Neuronal stem cell (in vitro differentiated cells): ENCODE measurements around the gene BSCL2. TPM values are rescaled to one million over a fixed set of nuclear protein-coding genes. Genes with fewer than 3 reads are reported as not detected.

Source experiments
- DNase-seq: peaks from one replicate; pipeline ENCODE4 v3.0.0-alpha.2; 2013; ENCODE audit warnings: low spot score
- H2AFZ ChIP-seq: one replicate; pipeline ENCODE4 v1.6.1; 2013; ENCODE audit warnings: mild to moderate bottlenecking, low read length, inconsistent platforms
- H2AK5ac ChIP-seq: 2 replicates; pipeline ENCODE4 v1.6.1; 2013; ENCODE audit warnings: low read depth, mild to moderate bottlenecking, inconsistent platforms, low read length, moderate library complexity, mixed read lengths
- H2BK120ac ChIP-seq: 2 replicates; pipeline ENCODE4 v1.6.1; 2013; ENCODE audit warnings: low read depth, mild to moderate bottlenecking, inconsistent platforms, low read length, moderate library complexity, mixed read lengths
- H2BK12ac ChIP-seq: one replicate; pipeline ENCODE4 v1.6.1; 2013; ENCODE audit warnings: low read length, inconsistent platforms
- H2BK15ac ChIP-seq: 2 replicates; pipeline ENCODE4 v1.6.1; 2013; ENCODE audit warnings: mild to moderate bottlenecking, low read length, inconsistent platforms, mixed read lengths
- H2BK5ac ChIP-seq: one replicate; pipeline ENCODE4 v1.6.1; 2013; ENCODE audit warnings: inconsistent platforms, mild to moderate bottlenecking, low read length, moderate library complexity
- H3K14ac ChIP-seq: one replicate; pipeline ENCODE4 v1.6.1; 2013; ENCODE audit warnings: low read length, inconsistent platforms
- H3K18ac ChIP-seq: 2 replicates; pipeline ENCODE4 v1.6.1; 2013; ENCODE audit warnings: low read length, inconsistent platforms
- H3K23ac ChIP-seq: 2 replicates; pipeline ENCODE4 v1.6.1; 2013; ENCODE audit warnings: low read depth, mild to moderate bottlenecking, mixed read lengths, low read length, inconsistent platforms; ENCODE audit not compliant: poor library complexity
- H3K27ac ChIP-seq: replicated peaks from 3 replicates; pipeline ENCODE4 v1.5.1; 2013; ENCODE audit warnings: low read length, inconsistent platforms
- H3K27me3 ChIP-seq, 3 experiments: 2 replicates each; pipeline ENCODE4 v1.6.1; 2013; ENCODE audit warnings: low read length in 3 of 3, mild to moderate bottlenecking in 2 of 3, inconsistent platforms in 1 of 3, low read depth in 1 of 3, mixed read lengths in 1 of 3, moderate library complexity in 1 of 3; ENCODE audit not compliant: control insufficient read depth in 3 of 3, insufficient read depth in 3 of 3
- H3K36me3 ChIP-seq, 2 donors: replicated peaks in 1 of 2; 2 replicates each; pipeline ENCODE4 v1.6.1; 2013; ENCODE audit warnings: low read length in 2 of 2; ENCODE audit not compliant: control insufficient read depth in 2 of 2, insufficient read depth in 2 of 2
- H3K4ac ChIP-seq: 2 replicates; pipeline ENCODE4 v1.6.1; 2013; ENCODE audit warnings: inconsistent platforms, mild to moderate bottlenecking, low read length, moderate library complexity
- H3K4me1 ChIP-seq, 2 donors: 1 replicate in 1 of 2; 2 replicates in 1 of 2; pipeline ENCODE4 v1.6.1; 2013; ENCODE audit warnings: low read length in 2 of 2, low read depth in 1 of 2; ENCODE audit not compliant: control insufficient read depth in 2 of 2, insufficient read depth in 1 of 2
- H3K4me2 ChIP-seq: one replicate; pipeline ENCODE4 v1.6.1; 2013; ENCODE audit warnings: mild to moderate bottlenecking, low read length, inconsistent platforms; ENCODE audit not compliant: insufficient read depth, poor library complexity, severe bottlenecking
- H3K4me3 ChIP-seq, 2 donors: 2 replicates each; pipeline ENCODE4 v1.5.1; 2013; ENCODE audit warnings: low read length in 2 of 2, mild to moderate bottlenecking in 2 of 2, inconsistent platforms in 1 of 2, moderate library complexity in 1 of 2
- H3K79me1 ChIP-seq: one replicate; pipeline ENCODE4 v1.6.1; 2013; ENCODE audit warnings: low read depth, mild to moderate bottlenecking, inconsistent platforms, low read length, moderate library complexity
- H3K9ac ChIP-seq: one replicate; pipeline ENCODE4 v1.6.1; 2013; ENCODE audit warnings: mild to moderate bottlenecking, low read depth, low read length, inconsistent platforms; ENCODE audit not compliant: poor library complexity
- H3K9me3 ChIP-seq, 2 donors: replicated peaks in 1 of 2; 2 replicates each; pipeline versions ENCODE3 to v1.6.1; 2013; ENCODE audit warnings: low read length in 2 of 2, mild to moderate bottlenecking in 2 of 2, inconsistent platforms in 1 of 2, low read depth in 1 of 2, mixed read lengths in 1 of 2, moderate library complexity in 1 of 2; ENCODE audit not compliant: control insufficient read depth in 2 of 2, insufficient read depth in 1 of 2
- H4K8ac ChIP-seq: one replicate; pipeline ENCODE4 v1.6.1; 2013; ENCODE audit warnings: low read depth, mild to moderate bottlenecking, inconsistent platforms, low read length, moderate library complexity
- H4K91ac ChIP-seq: one replicate; pipeline ENCODE4 v1.6.1; 2013; ENCODE audit warnings: low read length, low read depth, mild to moderate bottlenecking, inconsistent platforms; ENCODE audit not compliant: poor library complexity
- WGBS, 2 donors: extraction: QIAGEN DNeasy Blood & Tissue Kit; methylation state at CpG; one replicate each; pipeline ENCODE4 v1.1.7; 2013; ENCODE audit warnings: missing lambda C conversion rate in 2 of 2, mixed read lengths in 1 of 2; ENCODE audit not compliant: insufficient read length in 2 of 2, insufficient replicate concordance in 1 of 2; ENCODE audit errors: extremely low coverage in 2 of 2; 5-methylcytosine and 5-hydroxymethylcytosine counted together
- small RNA-seq: library from polyadenylated mRNA; stranded (forward); fragments of <200 nt; extraction: miRNeasy Mini kit (QIAGEN cat#:217004); gene quantifications from one replicate; pipeline ENCODE3, GENCODE V24; 2013; ENCODE audit not compliant: insufficient read depth

BSCL2 gene

DNA sequence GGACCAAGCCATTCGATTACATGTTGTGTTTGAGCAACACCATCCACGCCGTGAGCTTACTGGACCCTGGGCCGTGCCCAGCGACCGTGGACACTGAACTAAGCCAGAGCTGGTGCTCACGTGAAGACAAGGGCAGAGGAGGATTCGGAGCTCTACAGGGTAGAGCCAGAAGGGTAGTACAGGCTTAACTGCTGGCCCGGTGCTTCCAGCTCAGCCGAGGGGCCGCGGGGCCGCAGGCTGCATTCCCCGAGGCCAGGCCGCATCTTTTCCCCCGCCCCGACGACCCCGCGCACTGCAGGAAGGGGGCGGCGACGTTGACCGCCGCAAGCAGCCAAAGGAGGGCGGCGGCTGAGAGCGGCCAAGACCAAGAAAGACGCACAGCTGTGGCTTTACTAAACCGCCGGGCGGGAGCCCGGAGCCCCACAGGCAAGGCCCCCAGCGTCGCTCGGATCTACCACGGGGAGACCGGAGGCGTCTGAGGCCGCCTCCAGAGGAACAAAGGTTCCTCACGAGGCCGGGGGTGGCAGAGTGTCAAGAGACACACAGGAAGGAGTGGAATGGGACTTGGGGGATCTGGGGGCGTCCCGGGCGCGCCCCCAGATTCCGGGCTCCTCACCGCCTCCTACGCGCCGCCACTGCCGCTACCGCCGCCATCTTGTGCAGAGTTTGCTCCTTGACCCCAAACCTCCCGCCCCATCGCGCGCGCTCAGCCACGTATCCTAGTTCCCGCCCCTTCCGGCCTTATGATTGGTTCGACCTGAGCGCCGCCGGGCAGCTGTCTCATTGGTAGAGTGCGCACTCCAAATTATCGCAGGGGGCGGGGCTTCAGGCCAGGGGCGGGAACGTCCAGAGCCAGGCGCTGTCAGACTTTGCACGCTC lies 61.0 kb downstream of the BSCL2 start, which contains the start of gene GANAB:
Gene GANAB, minus strand, starts transcription at position 668 of the 879 bp plus-strand sequence. Its CDS starts 14 bp downstream, at position 654.
- H3K36me3 ChIP-seq = peaks cover 27 to 68% of the 10 kb centered on the region in 2 donors
- H2BK120ac ChIP-seq = no peak within 1 kb of the TSS

DNA sequence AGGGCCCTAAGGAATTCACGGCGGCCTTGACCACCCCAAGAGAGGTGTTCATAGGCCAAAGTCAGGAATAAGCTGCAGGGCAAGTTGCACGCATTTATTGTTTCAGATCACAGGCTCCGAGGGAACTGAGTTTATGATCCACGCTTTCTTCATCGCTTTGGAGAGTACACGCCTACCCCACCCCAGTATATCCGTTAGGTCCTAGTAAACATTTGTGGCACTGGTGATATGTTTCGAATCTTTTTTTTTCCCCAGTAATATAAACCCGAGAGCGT lies 61.6 kb downstream of the BSCL2 start:
- no peaks in the 10 kb centered on the region for H3K9me3 ChIP-seq
- DNase-seq = no peak
- H2BK120ac ChIP-seq = no peak overlapping the region
- peak overlapping the region; percentile 78 for H3K9ac ChIP-seq
- no peak overlapping the region for H3K14ac ChIP-seq
- no peaks in the 10 kb centered on the region for H3K27me3 ChIP-seq
- H2AFZ ChIP-seq = peak overlapping the region; percentile 92
- peak overlapping the region; percentile 90 to 91 for H3K4me3 ChIP-seq
- H3K4me2 ChIP-seq = peak overlapping the region; percentile 90
- H3K36me3 ChIP-seq = peaks cover 27 to 71% of the 10 kb centered on the region in 2 donors
- H3K18ac ChIP-seq = no peak overlapping the region
- no peak overlapping the region for H2AK5ac ChIP-seq
- H3K27ac ChIP-seq = peak overlapping the region; percentile 75
- no peak overlapping the region for H3K23ac ChIP-seq
- peak overlapping the region; percentile 97 for H2BK5ac ChIP-seq
- H2BK15ac ChIP-seq = no peak overlapping the region
- H3K4ac ChIP-seq = no peak overlapping the region
- H2BK12ac ChIP-seq = no peak overlapping the region
- no peak overlapping the region for H4K91ac ChIP-seq
- no peak overlapping the region for H4K8ac ChIP-seq
- peaks cover 11% of the 10 kb centered on the region for H3K79me1 ChIP-seq
- peaks cover 4% of the 10 kb centered on the region in 2 donors for H3K4me1 ChIP-seq
- no CpG with 5 or more reads among the region's 11 CpGs for WGBS, 2 donors

More for the DNA sequence above, 61.0 kb downstream of the BSCL2 start, which contains the start of gene GANAB:
- H3K18ac ChIP-seq = peak within 1 kb of the TSS; percentile 93
- peak within 1 kb of the TSS; percentile 90 to 91 for H3K4me3 ChIP-seq
- peak within 1 kb of the TSS; percentile 92 for H3K4ac ChIP-seq
- H3K9ac ChIP-seq = peak within 1 kb of the TSS; percentile 78
- H2AK5ac ChIP-seq = peak within 1 kb of the TSS; percentile 2
- no peak within 1 kb of the TSS for H4K8ac ChIP-seq
- peak; percentile 97 for DNase-seq
- H3K27me3 ChIP-seq = no peaks in the 10 kb centered on the region
- H3K27ac ChIP-seq = peak within 1 kb of the TSS; percentile 75
- H3K79me1 ChIP-seq = peaks cover 9% of the 10 kb centered on the region
- peaks cover 4% of the 10 kb centered on the region in 2 donors for H3K4me1 ChIP-seq
- no peaks in the 10 kb centered on the region for H3K9me3 ChIP-seq
- peak within 1 kb of the TSS; percentile 98 for H3K23ac ChIP-seq
- peak within 1 kb of the TSS; percentile 92 for H2AFZ ChIP-seq
- H2BK12ac ChIP-seq = no peak within 1 kb of the TSS
- H2BK15ac ChIP-seq = no peak within 1 kb of the TSS
- no CpG with 5 or more reads among the region's 73 CpGs for WGBS, 2 donors
- no peak within 1 kb of the TSS for H3K14ac ChIP-seq
- peak within 1 kb of the TSS; percentile 90 for H3K4me2 ChIP-seq
- H4K91ac ChIP-seq = no peak within 1 kb of the TSS
- peak within 1 kb of the TSS; percentile 97 for H2BK5ac ChIP-seq

DNA sequence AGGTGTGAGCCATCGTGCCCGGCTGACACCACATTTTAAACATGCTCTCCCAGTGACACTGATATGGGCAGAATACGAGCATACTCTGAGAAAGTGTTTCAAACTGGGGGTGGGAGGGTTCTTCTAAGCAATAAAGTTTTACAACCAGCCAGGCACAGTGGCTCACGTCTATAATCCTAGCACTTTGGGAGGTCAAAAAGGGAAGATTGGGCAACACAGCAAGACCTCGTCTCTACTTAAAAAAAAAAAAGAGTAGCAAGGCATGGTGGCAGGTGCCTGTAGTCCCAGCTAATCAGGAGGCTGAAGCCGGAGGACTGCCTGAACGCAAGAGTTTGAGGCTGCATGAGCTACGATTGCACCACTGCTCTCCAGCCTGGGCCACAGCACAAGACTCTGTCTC lies 63.0 kb downstream of the BSCL2 start:
- Histone ChIP-seq H2BK15ac (no peak overlapping the region), H4K91ac (no peak overlapping the region), H3K79me1 (peaks cover 12% of the 10 kb centered on the region), H3K9ac (no peak overlapping the region), H3K4ac (no peak overlapping the region), H3K14ac (no peak overlapping the region), H4K8ac (no peak overlapping the region), H2AK5ac (no peak overlapping the region), H3K4me1 (peaks cover 4% of the 10 kb centered on the region in 2 donors), H2BK120ac (no peak overlapping the region), H3K27me3 (no peaks in the 10 kb centered on the region), H3K9me3 (no peaks in the 10 kb centered on the region), H3K4me3 (no peak overlapping the region), H3K18ac (no peak overlapping the region), H2AFZ (no peak overlapping the region), H2BK5ac (no peak overlapping the region), H2BK12ac (no peak overlapping the region), H3K4me2 (no peak overlapping the region), H3K36me3 (peaks cover 26 to 71% of the 10 kb centered on the region in 2 donors), H3K23ac (no peak overlapping the region), H3K27ac (no peak overlapping the region)
- no peak for DNase-seq
- no CpG with 5 or more reads among the region's 8 CpGs for WGBS, 2 donors

Small RNAs within 50 kb of the gene (small RNA-seq; reads per million reads assigned to genes)
- not detected for gene SNORA57
